ENCODE measurements around the gene PRPS1.

DNA sequence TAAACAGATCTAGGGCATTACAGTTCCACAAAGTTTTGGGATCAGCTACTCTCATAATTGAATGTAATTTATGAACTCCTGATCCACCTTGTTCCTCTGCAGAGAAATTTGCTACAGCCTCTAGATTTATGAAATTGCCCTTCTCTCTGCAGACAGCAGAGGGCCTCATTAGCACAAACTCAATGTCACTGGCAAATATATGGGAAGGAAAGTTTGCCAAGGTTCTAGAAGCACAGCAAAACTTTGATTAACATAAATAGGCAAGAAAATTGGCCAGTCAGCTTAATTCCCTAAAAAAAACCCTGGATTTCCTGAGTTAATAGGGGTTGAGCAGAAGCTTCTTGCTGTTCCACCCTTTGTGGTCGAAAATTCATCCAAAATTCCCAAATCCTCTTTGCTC is 31.5 kb downstream of the PRPS1 start:
- TF ChIP-seq POLR2A (IDR thresholded peaks at IDR 0.05) (no peak), CTCF (IDR thresholded peaks at IDR 0.05) (peak; percentile 34 to 73 (median 70))

Data from gastroesophageal sphincter (tissue), 3 donors.